GM21526 (cell line): ENCODE measurements around the gene ANKMY1.

Source experiments
- ATAC-seq: cut with Tn5 transposase; IDR thresholded peaks from one replicate; pipeline ENCODE4 v1.9.1; 2021; ENCODE audit warnings: moderate library complexity; ENCODE audit not compliant: unreplicated experiment, low FRiP score

Gene ANKMY1

GRCh38 chr2:240482141-240482540 lies 75.6 kb downstream of the ANKMY1 start:
- no peak for ATAC-seq

GRCh38 chr2:240481720-240482119 lies 76.1 kb downstream of the ANKMY1 start:
- no peak for ATAC-seq

- no peak for ATAC-seq
These were observed 76.8 kb downstream of the ANKMY1 start for GRCh38 chr2:240480834-240481623.

GRCh38 chr2:240479111-240479501 lies 78.7 kb downstream of the ANKMY1 start:
- no peak for ATAC-seq

- no peak for ATAC-seq
These were observed 79.3 kb downstream of the ANKMY1 start for GRCh38 chr2:240478346-240479110.

- ATAC-seq, result no peak
These were observed 79.9 kb downstream of the ANKMY1 start for GRCh38 chr2:240477916-240478315.

- no peak for ATAC-seq
These were observed 84.6 kb downstream of the ANKMY1 start for GRCh38 chr2:240473211-240473610.

- ATAC-seq, result no peak
These were observed 85.6 kb downstream of the ANKMY1 start for GRCh38 chr2:240472078-240472790.

GRCh38 chr2:240469740-240470139 lies 88.0 kb downstream of the ANKMY1 start:
- ATAC-seq, result no peak

- ATAC-seq, result no peak
These were observed 88.5 kb downstream of the ANKMY1 start for GRCh38 chr2:240469239-240469636.

GRCh38 chr2:240468303-240469238 lies 89.2 kb downstream of the ANKMY1 start:
- no peak for ATAC-seq

- ATAC-seq, result no peak
These were observed 90.0 kb downstream of the ANKMY1 start for GRCh38 chr2:240467659-240468302.

GRCh38 chr2:240467149-240467642 lies 90.6 kb downstream of the ANKMY1 start:
- ATAC-seq, result no peak

GRCh38 chr2:240466579-240467148 lies 91.1 kb downstream of the ANKMY1 start:
- ATAC-seq, result no peak

GRCh38 chr2:240465765-240466578 lies 91.8 kb downstream of the ANKMY1 start:
- ATAC-seq, result no peak

- no peak for ATAC-seq
These were observed 92.5 kb downstream of the ANKMY1 start for GRCh38 chr2:240465268-240465764.

GRCh38 chr2:240464514-240465241 lies 93.1 kb downstream of the ANKMY1 start:
- no peak for ATAC-seq
